Panc1 (cell line): ENCODE data around the gene ANKH. TPM values are rescaled to one million over a fixed set of nuclear protein-coding genes. Genes with fewer than 3 reads are reported as not detected.

Experiments used
- ATAC-seq: fragments of 200-7000 bp; cut with Tn5 transposase; 2 replicates; pipeline ENCODE4 v1.9.1; 2020; ENCODE audit warnings: mild to moderate bottlenecking, moderate library complexity
- BruUV-seq: library from RNA; stranded (reverse); fragments of 400-500 nt; replicated peaks from 2 replicates; lab custom pipeline; 2021; lab: Mats Ljungman, UMichigan
- CTCF ChIA-PET: fragments of 300-600 bp; sonication (Branson Sonifier 250); formaldehyde crosslinking; loops from one replicate; lab custom pipeline; 2022; ENCODE audit warnings: antibody characterized with exemption; lab: Charles Lee
- POLR2A ChIA-PET: fragments of 300-600 bp; sonication (Branson Sonifier 250); formaldehyde crosslinking; loops from one replicate; lab custom pipeline; 2022; ENCODE audit warnings: antibody characterized with exemption; lab: Charles Lee
- DNase-seq: peaks from one replicate; pipeline ENCODE4 v3.0.0-alpha.2; 2010; ENCODE audit warnings: low read depth, low spot score
- H3K27ac ChIP-seq: 2 replicates; pipeline ENCODE4 v1.5.1; 2011; ENCODE audit warnings: mild to moderate bottlenecking, low read length, inconsistent platforms
- H3K27me3 ChIP-seq: fragments of 200-500 bp; sonication (Bioruptor generic); 2 replicates; pipeline ENCODE4 v1.6.0; 2014; ENCODE audit warnings: low read length, inconsistent platforms; ENCODE audit not compliant: control insufficient read depth, insufficient read depth
- H3K36me3 ChIP-seq: fragments of 200-500 bp; sonication (Bioruptor generic); 2 replicates; pipeline ENCODE4 v1.5.1; 2014; ENCODE audit warnings: inconsistent platforms, mild to moderate bottlenecking, low read length, moderate library complexity; ENCODE audit not compliant: control insufficient read depth, insufficient read depth
- H3K4me1 ChIP-seq: 2 replicates; pipeline ENCODE4 v1.5.1; 2011; ENCODE audit warnings: inconsistent platforms, mild to moderate bottlenecking, low read length, moderate library complexity; ENCODE audit not compliant: control insufficient read depth, insufficient read depth
- H3K4me3 ChIP-seq, 2 experiments: 2 replicates each; pipeline ENCODE4 v1.5.1; 2011 to 2012; ENCODE audit warnings: low read depth in 2 of 2, low read length in 2 of 2, mild to moderate bottlenecking in 2 of 2, inconsistent platforms in 1 of 2, moderate library complexity in 1 of 2
- H3K9me3 ChIP-seq: fragments of 200-500 bp; sonication (Bioruptor generic); 2 replicates; pipeline ENCODE4 v1.5.1; 2014; ENCODE audit warnings: low read depth, mild to moderate bottlenecking, inconsistent platforms, low read length, moderate library complexity; ENCODE audit not compliant: control insufficient read depth, insufficient read depth
- CTCF ChIP-seq: fragments of 450-650 bp; IDR thresholded peaks from 2 replicates; pipeline ENCODE4 v1.5.1; 2017; ENCODE audit warnings: mild to moderate bottlenecking
- POLR2AphosphoS5 ChIP-seq: IDR thresholded peaks from 2 replicates; pipeline ENCODE4 v1.6.1; 2012; ENCODE audit warnings: mild to moderate bottlenecking, low read depth, low read length, moderate library complexity
- REST ChIP-seq, 2 experiments: IDR thresholded peaks; 2 replicates each; pipeline ENCODE4 v1.6.1; 2011 to 2012; ENCODE audit warnings: low read depth in 2 of 2, control low read depth in 1 of 2, low read length in 1 of 2, mild to moderate bottlenecking in 1 of 2, moderate library complexity in 1 of 2; ENCODE audit not compliant: insufficient read depth in 1 of 2
- SIN3A ChIP-seq: IDR thresholded peaks from 2 replicates; pipeline ENCODE4 v1.6.1; 2012; ENCODE audit warnings: low read depth, mild to moderate bottlenecking, low read length, moderate library complexity, borderline replicate concordance; ENCODE audit not compliant: insufficient read depth
- TCF7L2 ChIP-seq: IDR thresholded peaks from 2 replicates; pipeline ENCODE4 v1.6.1; 2011; ENCODE audit warnings: mild to moderate bottlenecking, low read depth, low read length, inconsistent platforms
- in situ Hi-C: cut with HindIII; loops from 2 replicates; pipeline ENCODE4 v1.10.0; 2016; ENCODE audit warnings: low sequenced_read_pairs, low pct_unique_long_range_greater_than_20kb
- intact Hi-C: fragments of 100-400 bp; cut with micrococcal nuclease; formaldehyde crosslinking; loops from one replicate; pipeline ENCODE4 v1.10.0; 2022; ENCODE audit not compliant: unreplicated experiment
- total RNA-seq: library from RNA; stranded (reverse); gene quantifications from one replicate; pipeline ENCODE4 v1.2.1, GENCODE V29; 2021; ENCODE audit not compliant: unreplicated experiment

Gene ANKH
- total RNA-seq, 1 experiment from 2014 or later, result 11.2 TPM

GRCh38 chr5:14667290-14667689, 204.3 kb downstream of the ANKH start:
- ChIA-PET POLR2A (no interaction called here), CTCF (no interaction called here)
- BruUV-seq, result no TSS peak
- Histone ChIP-seq H3K36me3 (no peaks in the 10 kb centered on the region), H3K4me1 (peaks cover 31% of the 10 kb centered on the region), H3K4me3 (no peak overlapping the region), H3K27ac (no peak overlapping the region), H3K9me3 (no peaks in the 10 kb centered on the region), H3K27me3 (no peaks in the 10 kb centered on the region)
- ATAC-seq, result no peak
- intact Hi-C loops, result no loop called here
- in situ Hi-C loops, result no loop called here
- no peak for DNase-seq
- TF ChIP-seq POLR2AphosphoS5 (no peak), CTCF (no peak)

- H3K27ac ChIP-seq, result peak overlapping the region; percentile 88; the same call in 1 of the 2 replicates
- TF ChIP-seq TCF7L2 (no peak), REST (IDR thresholded peaks at IDR 0.05; ENCODE audit: insufficient read depth in 1 of 2, low read depth in 2 of 2, low read length in 1 of 2) (no peak), POLR2AphosphoS5 (no peak), SIN3A (no peak), CTCF (no peak)
- intact Hi-C loops, result no loop called here
- no peaks in the 10 kb centered on the region for H3K27me3 ChIP-seq
- ChIA-PET POLR2A (no interaction called here), CTCF (no interaction called here)
- no peaks in the 10 kb centered on the region for H3K36me3 ChIP-seq
- ATAC-seq, result no peak
- in situ Hi-C loops, result no loop called here
- peaks cover 25% of the 10 kb centered on the region for H3K4me1 ChIP-seq
- H3K4me3 ChIP-seq, result peak overlapping the region; percentile 68 to 95; a peak in 3 of 4 replicates
- BruUV-seq, result no TSS peak
- DNase-seq, result no peak
- H3K9me3 ChIP-seq, result no peaks in the 10 kb centered on the region
Measured at GRCh38 chr5:14666357-14666756, 205.2 kb downstream of the ANKH start.
